Cardiac muscle cell (in vitro differentiated cells and primary cell): ENCODE measurements around the gene SEC14L6. TPM values are rescaled to one million over a fixed set of nuclear protein-coding genes. Genes with fewer than 3 reads are reported as not detected.
A peak's percentile ranks its signal among the peaks of the same experiment; 100 is the strongest.
"Not testable (repeated sequence)": the region's sequence is repeated elsewhere in the genome, so short reads cannot be mapped to it uniquely, and the experiment has no call there.

ENCODE experiments used
- DNase-seq, 2 donors: peaks; one replicate each; pipeline versions ENCODE4 v3.0.0 to v3.0.0-alpha.2; 2010 to 2017; ENCODE audit warnings: low read depth in 1 of 2, low spot score in 1 of 2
- H3K27ac ChIP-seq: fragments of 200-600 bp; sonication (generic); 2 replicates; pipeline ENCODE4 v1.5.1; 2016
- H3K27me3 ChIP-seq: fragments of 200-600 bp; sonication (generic); 2 replicates; pipeline ENCODE4 v1.6.0; 2016; ENCODE audit warnings: control low read depth
- H3K36me3 ChIP-seq: fragments of 200-600 bp; sonication (generic); 2 replicates; pipeline ENCODE4 v1.5.1; 2016; ENCODE audit warnings: control low read depth
- H3K4me1 ChIP-seq: fragments of 200-600 bp; sonication (generic); 2 replicates; pipeline ENCODE4 v1.8.1; 2017; ENCODE audit warnings: low read depth, mild to moderate bottlenecking, mixed run types
- H3K4me3 ChIP-seq: fragments of 200-600 bp; sonication (generic); 2 replicates; pipeline ENCODE4 v1.5.1; 2016; ENCODE audit warnings: mild to moderate bottlenecking
- H3K9me3 ChIP-seq: fragments of 200-600 bp; sonication (generic); 2 replicates; pipeline ENCODE4 v1.5.1; 2017; ENCODE audit warnings: low read depth, mild to moderate bottlenecking, control low read depth
- polyA plus RNA-seq: library from polyadenylated mRNA; unstranded; fragments of >200 nt; fragmentation: Nextera tagmentation; extraction: Ambion mirVana; gene quantifications from 2 replicates; pipeline ENCODE4 v1.2.1, GENCODE V29; 2016
- total RNA-seq: library from RNA; depleted of rRNA; stranded (reverse); fragments of >200 nt; gene quantifications from 2 replicates; pipeline ENCODE4 v1.2.3, GENCODE V29; 2016
- TF ChIP-seq, protein P1 (sequence below): IDR thresholded peaks from 2 replicates; pipeline ENCODE4 v1.5.1; 2012; ENCODE audit warnings: low read depth, mild to moderate bottlenecking, low read length

The SEC14L6 gene
- total and polyA plus RNA-seq, 2 experiments from 2014 or later: 2.2 to 4.7 TPM

GRCh38 chr22:30564761-30565119, 18.2 kb upstream of the SEC14L6 start:
- Histone ChIP-seq H3K9me3 (no peaks in the 10 kb centered on the region), H3K27me3 (no peaks in the 10 kb centered on the region), H3K36me3 (no peaks in the 10 kb centered on the region), H3K4me3 (no peak overlapping the region), H3K27ac (no peak overlapping the region), H3K4me1 (no peaks in the 10 kb centered on the region)
- no peak for DNase-seq
- TF ChIP-seq, protein P1, sequence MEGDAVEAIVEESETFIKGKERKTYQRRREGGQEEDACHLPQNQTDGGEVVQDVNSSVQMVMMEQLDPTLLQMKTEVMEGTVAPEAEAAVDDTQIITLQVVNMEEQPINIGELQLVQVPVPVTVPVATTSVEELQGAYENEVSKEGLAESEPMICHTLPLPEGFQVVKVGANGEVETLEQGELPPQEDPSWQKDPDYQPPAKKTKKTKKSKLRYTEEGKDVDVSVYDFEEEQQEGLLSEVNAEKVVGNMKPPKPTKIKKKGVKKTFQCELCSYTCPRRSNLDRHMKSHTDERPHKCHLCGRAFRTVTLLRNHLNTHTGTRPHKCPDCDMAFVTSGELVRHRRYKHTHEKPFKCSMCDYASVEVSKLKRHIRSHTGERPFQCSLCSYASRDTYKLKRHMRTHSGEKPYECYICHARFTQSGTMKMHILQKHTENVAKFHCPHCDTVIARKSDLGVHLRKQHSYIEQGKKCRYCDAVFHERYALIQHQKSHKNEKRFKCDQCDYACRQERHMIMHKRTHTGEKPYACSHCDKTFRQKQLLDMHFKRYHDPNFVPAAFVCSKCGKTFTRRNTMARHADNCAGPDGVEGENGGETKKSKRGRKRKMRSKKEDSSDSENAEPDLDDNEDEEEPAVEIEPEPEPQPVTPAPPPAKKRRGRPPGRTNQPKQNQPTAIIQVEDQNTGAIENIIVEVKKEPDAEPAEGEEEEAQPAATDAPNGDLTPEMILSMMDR: no peak

GRCh38 chr22:30564045-30564760, 17.7 kb upstream of the SEC14L6 start:
- H3K36me3 ChIP-seq: no peaks in the 10 kb centered on the region
- H3K4me3 ChIP-seq: no peak overlapping the region
- no peaks in the 10 kb centered on the region for H3K4me1 ChIP-seq
- H3K27ac ChIP-seq: no peak overlapping the region
- H3K27me3 ChIP-seq: no peaks in the 10 kb centered on the region
- H3K9me3 ChIP-seq: no peaks in the 10 kb centered on the region
- no peak for DNase-seq
- TF ChIP-seq, protein P1: no peak

GRCh38 chr22:30562366-30562765, 15.8 kb upstream of the SEC14L6 start:
- Histone ChIP-seq H3K4me1 (no peaks in the 10 kb centered on the region), H3K9me3 (no peaks in the 10 kb centered on the region), H3K36me3 (no peaks in the 10 kb centered on the region), H3K27me3 (no peaks in the 10 kb centered on the region), H3K4me3 (no peak overlapping the region), H3K27ac (no peak overlapping the region)
- TF ChIP-seq, protein P1: no peak
- DNase-seq: no peak

GRCh38 chr22:30561402-30562189, 15.1 kb upstream of the SEC14L6 start:
- Histone ChIP-seq H3K9me3 (no peaks in the 10 kb centered on the region), H3K4me1 (no peaks in the 10 kb centered on the region), H3K4me3 (no peak overlapping the region), H3K27me3 (no peaks in the 10 kb centered on the region), H3K36me3 (no peaks in the 10 kb centered on the region), H3K27ac (no peak overlapping the region)
- DNase-seq: no peak
- TF ChIP-seq, protein P1: no peak

GRCh38 chr22:30560643-30561202, 14.2 kb upstream of the SEC14L6 start:
- not testable (repeated sequence) for H3K4me1 ChIP-seq, H3K27me3 ChIP-seq, H3K9me3 ChIP-seq, H3K27ac ChIP-seq, H3K36me3 ChIP-seq, DNase-seq, H3K4me3 ChIP-seq
- TF ChIP-seq, protein P1: peak; percentile 17
